Bronchial epithelial cell (primary cell): ENCODE data around the gene HDAC8. TPM values are rescaled to one million over a fixed set of nuclear protein-coding genes. Genes with fewer than 3 reads are reported as not detected.
"Not testable (repeated sequence)": the region's sequence is repeated elsewhere in the genome, so short reads cannot be mapped to it uniquely, and the experiment has no call there.

Experiments used
- DNase-seq: peaks from one replicate; pipeline ENCODE4 v3.0.0-alpha.2; 2010; ENCODE audit warnings: low read depth
- FAIRE-seq: peaks from 2 replicates; lab custom pipeline; 2011; peaks lifted over from hg19 to GRCh38; lab: Jason Lieb, UNC
- H3K27me3 ChIP-seq: 2 replicates; pipeline ENCODE4 v1.5.1; 2011; ENCODE audit warnings: low read length; ENCODE audit not compliant: control insufficient read depth, insufficient read depth
- H3K36me3 ChIP-seq: 2 replicates; pipeline ENCODE4 v1.5.1; 2011; ENCODE audit warnings: low read length; ENCODE audit not compliant: control insufficient read depth, insufficient read depth
- H3K4me3 ChIP-seq: 2 replicates; pipeline ENCODE4 v1.5.1; 2011; ENCODE audit warnings: mild to moderate bottlenecking, low read depth, low read length, control low read depth
- total RNA-seq: library from RNA; depleted of rRNA; stranded (reverse); fragments of >200 nt; gene quantifications from 2 replicates; pipeline ENCODE4 v1.2.1, GENCODE V29; 2014
- TF ChIP-seq, protein P1 (sequence below): IDR thresholded peaks from 2 replicates; pipeline ENCODE4 v1.5.1; 2011; ENCODE audit warnings: mild to moderate bottlenecking, moderate library complexity, low read length, control low read depth, inconsistent platforms; ENCODE audit not compliant: insufficient read depth, severe bottlenecking

Gene HDAC8
- total RNA-seq, 1 donor from 2014 or later, result 17.6 TPM

DNA sequence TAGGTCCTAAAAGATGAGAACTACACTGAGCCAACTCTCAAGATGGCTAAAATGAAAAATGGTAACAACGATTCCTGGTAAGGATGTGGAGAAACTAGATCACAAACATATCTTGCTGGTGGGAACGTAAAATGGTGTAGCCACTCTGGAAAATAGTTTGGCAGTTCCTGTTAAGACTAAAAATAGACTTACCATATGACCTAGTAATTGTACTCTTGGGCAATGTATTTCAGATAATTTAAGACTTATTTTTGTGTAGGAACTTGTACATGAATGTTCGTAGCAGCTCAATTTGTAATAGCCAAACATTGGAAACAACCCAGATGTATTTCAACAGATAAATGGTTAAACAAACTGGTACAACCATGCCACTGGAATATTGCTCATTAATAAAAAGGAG lies 106.2 kb downstream of the HDAC8 start:
- DNase-seq, result no peak
- Histone ChIP-seq H3K36me3 (no peaks in the 10 kb centered on the region), H3K27me3 (no peaks in the 10 kb centered on the region), H3K4me3 (no peak overlapping the region)
- FAIRE-seq, result no peak
- TF ChIP-seq, protein P1, sequence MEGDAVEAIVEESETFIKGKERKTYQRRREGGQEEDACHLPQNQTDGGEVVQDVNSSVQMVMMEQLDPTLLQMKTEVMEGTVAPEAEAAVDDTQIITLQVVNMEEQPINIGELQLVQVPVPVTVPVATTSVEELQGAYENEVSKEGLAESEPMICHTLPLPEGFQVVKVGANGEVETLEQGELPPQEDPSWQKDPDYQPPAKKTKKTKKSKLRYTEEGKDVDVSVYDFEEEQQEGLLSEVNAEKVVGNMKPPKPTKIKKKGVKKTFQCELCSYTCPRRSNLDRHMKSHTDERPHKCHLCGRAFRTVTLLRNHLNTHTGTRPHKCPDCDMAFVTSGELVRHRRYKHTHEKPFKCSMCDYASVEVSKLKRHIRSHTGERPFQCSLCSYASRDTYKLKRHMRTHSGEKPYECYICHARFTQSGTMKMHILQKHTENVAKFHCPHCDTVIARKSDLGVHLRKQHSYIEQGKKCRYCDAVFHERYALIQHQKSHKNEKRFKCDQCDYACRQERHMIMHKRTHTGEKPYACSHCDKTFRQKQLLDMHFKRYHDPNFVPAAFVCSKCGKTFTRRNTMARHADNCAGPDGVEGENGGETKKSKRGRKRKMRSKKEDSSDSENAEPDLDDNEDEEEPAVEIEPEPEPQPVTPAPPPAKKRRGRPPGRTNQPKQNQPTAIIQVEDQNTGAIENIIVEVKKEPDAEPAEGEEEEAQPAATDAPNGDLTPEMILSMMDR, result no peak

DNA sequence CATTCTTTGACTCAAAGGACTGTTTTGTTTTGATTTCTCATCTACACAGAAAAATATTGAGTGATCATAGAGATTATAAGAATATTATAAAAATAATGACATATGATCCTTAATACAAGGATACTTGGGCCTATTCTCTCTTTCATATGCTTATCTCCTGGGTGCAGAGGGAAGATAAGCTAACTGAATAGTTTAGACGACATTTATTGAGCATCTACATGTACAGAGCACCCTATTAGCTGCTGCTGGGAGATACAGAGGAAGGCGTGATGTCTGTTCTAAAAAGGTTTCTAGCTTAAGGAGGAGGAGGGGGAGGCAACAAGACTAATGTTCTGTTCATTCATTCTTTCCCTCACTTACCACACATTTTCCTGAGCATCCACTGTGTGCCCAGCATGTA lies 106.8 kb downstream of the HDAC8 start:
- TF ChIP-seq, protein P1, result no peak
- DNase-seq (no peak), FAIRE-seq (no peak)
- no peaks in the 10 kb centered on the region for H3K27me3 ChIP-seq
- H3K36me3 ChIP-seq, result no peaks in the 10 kb centered on the region
- no peak overlapping the region for H3K4me3 ChIP-seq

DNA sequence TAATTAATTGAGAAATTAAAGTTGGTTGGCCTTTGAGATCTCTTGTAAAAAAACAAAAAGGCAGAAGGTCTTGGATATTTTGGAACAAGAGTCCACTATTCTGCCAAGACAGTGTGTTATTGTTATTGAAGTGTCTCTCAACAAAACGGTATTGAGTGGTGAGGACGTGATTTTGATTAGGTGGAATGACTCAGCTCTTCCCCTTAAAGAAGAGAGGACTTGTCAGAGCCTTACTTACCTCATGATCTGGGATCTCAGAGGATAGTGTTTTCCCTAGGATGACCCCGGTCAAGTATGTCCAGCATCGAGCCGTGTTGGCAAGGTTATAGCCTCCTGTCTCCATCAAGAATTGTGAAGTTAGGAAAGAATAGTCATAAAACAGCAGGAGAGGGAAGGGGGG lies 110.9 kb downstream of the HDAC8 start:
- FAIRE-seq, result no peak
- H3K4me3 ChIP-seq, result no peak overlapping the region
- TF ChIP-seq, protein P1, result no peak
- no peaks in the 10 kb centered on the region for H3K27me3 ChIP-seq
- DNase-seq, result no peak
- H3K36me3 ChIP-seq, result no peaks in the 10 kb centered on the region

DNA sequence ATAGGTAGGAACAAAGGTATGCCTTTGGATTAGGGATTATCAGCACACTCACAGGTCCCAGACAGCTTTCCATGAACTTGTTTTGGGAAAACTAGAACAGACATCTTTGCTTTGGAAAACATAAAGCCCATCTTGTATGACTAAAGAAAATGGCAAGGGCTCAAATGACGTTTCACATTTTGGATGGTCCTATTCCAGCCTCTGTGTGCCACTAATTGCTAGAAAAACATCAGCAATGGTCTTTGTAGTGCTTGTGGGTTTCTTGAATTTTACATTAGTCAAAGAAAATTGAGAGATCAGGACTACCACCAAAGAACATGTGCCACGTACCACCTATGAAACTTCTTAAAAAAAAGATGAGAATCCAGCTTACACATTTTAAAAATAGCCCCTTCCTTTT lies 111.4 kb downstream of the HDAC8 start:
- DNase-seq (no peak), FAIRE-seq (no peak)
- Histone ChIP-seq H3K36me3 (no peaks in the 10 kb centered on the region), H3K4me3 (no peak overlapping the region), H3K27me3 (no peaks in the 10 kb centered on the region)
- TF ChIP-seq, protein P1, result no peak

DNA sequence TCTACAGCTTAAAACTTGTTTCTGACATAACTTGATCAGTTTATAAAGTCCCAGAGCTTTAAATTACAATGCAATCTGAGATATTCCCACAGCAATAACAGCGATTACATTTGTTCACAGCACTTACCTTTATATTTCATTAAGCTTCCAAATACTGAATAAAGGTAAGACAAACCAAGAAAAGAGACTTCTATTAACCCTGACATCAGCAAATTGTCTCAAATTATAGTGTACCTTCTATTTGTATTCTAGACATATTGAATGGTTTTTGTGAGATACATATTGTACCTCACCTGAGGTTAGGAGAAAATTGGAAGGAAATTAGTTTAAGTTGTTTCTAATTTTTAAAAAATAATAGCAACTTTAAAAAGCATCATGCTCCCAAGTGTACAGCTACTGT lies 111.9 kb downstream of the HDAC8 start:
- TF ChIP-seq, protein P1, result no peak
- DNase-seq, result no peak
- no peaks in the 10 kb centered on the region for H3K27me3 ChIP-seq
- no peaks in the 10 kb centered on the region for H3K36me3 ChIP-seq
- no peak overlapping the region for H3K4me3 ChIP-seq
- FAIRE-seq, result no peak

DNA sequence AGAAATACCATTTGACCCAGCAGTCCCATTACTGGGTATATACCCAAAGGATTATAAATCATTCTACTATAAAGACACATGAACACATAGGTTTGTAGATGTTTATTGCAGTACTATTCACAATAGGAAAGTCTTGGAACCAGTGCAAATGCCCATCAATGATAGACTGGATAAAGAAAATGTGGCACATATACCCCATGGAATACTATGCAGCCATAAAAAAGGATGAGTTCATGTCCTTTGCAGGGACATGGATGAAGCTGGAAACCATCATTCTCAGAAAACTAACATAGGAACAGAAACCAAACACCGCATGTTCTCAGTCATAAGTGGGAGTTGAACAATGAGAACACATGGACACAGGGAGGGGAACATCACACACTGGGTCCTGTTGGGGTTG lies 123.6 kb downstream of the HDAC8 start:
- not testable (repeated sequence) for FAIRE-seq, DNase-seq, H3K36me3 ChIP-seq, H3K27me3 ChIP-seq, H3K4me3 ChIP-seq

DNA sequence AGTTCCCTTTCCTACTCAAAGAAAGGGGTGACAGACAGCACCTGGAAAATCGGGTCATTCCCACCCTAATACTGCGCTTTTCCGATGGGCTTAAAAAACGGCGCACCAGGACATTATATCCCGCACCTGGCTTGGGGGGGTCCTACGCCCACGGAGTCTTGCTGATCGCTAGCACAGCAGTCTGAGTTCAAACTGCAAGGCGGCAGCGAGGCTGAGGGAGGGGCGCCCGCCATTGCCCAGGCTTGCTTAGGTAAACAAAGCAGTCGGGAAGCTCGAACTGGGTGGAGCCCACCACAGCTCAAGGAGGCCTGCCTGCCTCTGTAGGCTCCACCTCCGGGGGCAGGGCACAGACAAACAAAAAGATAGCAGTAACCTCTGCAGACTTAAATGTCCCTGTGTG lies 131.9 kb downstream of the HDAC8 start:
- not testable (repeated sequence) for FAIRE-seq, H3K27me3 ChIP-seq, H3K36me3 ChIP-seq, DNase-seq, H3K4me3 ChIP-seq
